HFFc6 (cell line): Measurements from ENCODE around the gene S1PR3. TPM values are rescaled to one million over a fixed set of nuclear protein-coding genes. Genes with fewer than 3 reads are reported as not detected.
A peak's percentile ranks its signal among the peaks of the same experiment; 100 is the strongest.

ENCODE experiments used
- DNase-seq: peaks from one replicate; pipeline ENCODE4 v3.0.0-alpha.2; 2018
- H3K27ac Mint-ChIP-seq: 2 replicates; pipeline ENCODE4 v1.8.0; 2020; ENCODE audit warnings: mild to moderate bottlenecking, mixed read lengths
- H3K27me3 Mint-ChIP-seq: 2 replicates; pipeline ENCODE4 v1.8.0; 2021; ENCODE audit warnings: mild to moderate bottlenecking, moderate library complexity, mixed read lengths; ENCODE audit not compliant: insufficient read depth
- H3K36me3 Mint-ChIP-seq: 2 replicates; pipeline ENCODE4 v1.8.0; 2021; ENCODE audit warnings: low read depth, mixed read lengths
- H3K4me1 Mint-ChIP-seq: 2 replicates; pipeline ENCODE4 v1.8.0; 2020; ENCODE audit warnings: low read depth, mixed read lengths
- H3K4me3 Mint-ChIP-seq: 2 replicates; pipeline ENCODE4 v1.8.0; 2020; ENCODE audit warnings: mild to moderate bottlenecking, moderate library complexity, mixed read lengths
- H3K9me3 Mint-ChIP-seq: 2 replicates; pipeline ENCODE4 v1.8.0; 2020; ENCODE audit warnings: mild to moderate bottlenecking, mixed read lengths
- total RNA-seq, 6 experiments: library from RNA; stranded (reverse); fragmentation: NEBNext Ultra II Directional; extraction: Animal tissue kit (Norgen Biotek cat#: 25700); gene quantifications; 2 replicates in 1 of 6; 3 replicates in 5 of 6; pipeline ENCODE4 v1.2.3, GENCODE V29; 2021
- TF ChIP-seq, protein P1 (sequence below): fragments of 200-600 bp; sonication (generic); IDR thresholded peaks from 2 replicates; pipeline ENCODE4 v1.5.0; 2021; ENCODE audit warnings: antibody characterized with exemption, mild to moderate bottlenecking

Gene S1PR3
- total RNA-seq, 6 experiments from 2014 or later: 15.1 to 27.7 (median 23.9) TPM

DNA sequence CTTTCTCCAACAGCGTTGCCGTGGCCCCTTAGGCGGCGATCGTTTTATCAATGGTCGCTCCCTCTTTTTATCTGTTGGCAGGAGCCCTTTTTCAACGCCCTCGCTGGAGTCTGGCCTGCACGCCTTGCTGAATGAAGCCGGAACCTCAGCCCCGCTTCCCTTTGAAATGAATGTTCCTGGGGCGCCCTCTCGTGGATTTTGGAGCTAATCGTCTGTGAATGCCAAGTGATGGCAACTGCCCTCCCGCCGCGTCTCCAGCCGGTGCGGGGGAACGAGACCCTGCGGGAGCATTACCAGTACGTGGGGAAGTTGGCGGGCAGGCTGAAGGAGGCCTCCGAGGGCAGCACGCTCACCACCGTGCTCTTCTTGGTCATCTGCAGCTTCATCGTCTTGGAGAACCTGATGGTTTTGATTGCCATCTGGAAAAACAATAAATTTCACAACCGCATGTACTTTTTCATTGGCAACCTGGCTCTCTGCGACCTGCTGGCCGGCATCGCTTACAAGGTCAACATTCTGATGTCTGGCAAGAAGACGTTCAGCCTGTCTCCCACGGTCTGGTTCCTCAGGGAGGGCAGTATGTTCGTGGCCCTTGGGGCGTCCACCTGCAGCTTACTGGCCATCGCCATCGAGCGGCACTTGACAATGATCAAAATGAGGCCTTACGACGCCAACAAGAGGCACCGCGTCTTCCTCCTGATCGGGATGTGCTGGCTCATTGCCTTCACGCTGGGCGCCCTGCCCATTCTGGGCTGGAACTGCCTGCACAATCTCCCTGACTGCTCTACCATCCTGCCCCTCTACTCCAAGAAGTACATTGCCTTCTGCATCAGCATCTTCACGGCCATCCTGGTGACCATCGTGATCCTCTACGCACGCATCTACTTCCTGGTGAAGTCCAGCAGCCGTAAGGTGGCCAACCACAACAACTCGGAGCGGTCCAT is 10.0 kb downstream of the S1PR3 start:
- H3K4me1 Mint-ChIP-seq: peaks cover 30% of the 10 kb centered on the region
- no peak overlapping the region for H3K4me3 Mint-ChIP-seq
- H3K27ac Mint-ChIP-seq: peak overlapping the region; percentile 48
- peaks cover 15% of the 10 kb centered on the region for H3K36me3 Mint-ChIP-seq
- TF ChIP-seq, protein P1, sequence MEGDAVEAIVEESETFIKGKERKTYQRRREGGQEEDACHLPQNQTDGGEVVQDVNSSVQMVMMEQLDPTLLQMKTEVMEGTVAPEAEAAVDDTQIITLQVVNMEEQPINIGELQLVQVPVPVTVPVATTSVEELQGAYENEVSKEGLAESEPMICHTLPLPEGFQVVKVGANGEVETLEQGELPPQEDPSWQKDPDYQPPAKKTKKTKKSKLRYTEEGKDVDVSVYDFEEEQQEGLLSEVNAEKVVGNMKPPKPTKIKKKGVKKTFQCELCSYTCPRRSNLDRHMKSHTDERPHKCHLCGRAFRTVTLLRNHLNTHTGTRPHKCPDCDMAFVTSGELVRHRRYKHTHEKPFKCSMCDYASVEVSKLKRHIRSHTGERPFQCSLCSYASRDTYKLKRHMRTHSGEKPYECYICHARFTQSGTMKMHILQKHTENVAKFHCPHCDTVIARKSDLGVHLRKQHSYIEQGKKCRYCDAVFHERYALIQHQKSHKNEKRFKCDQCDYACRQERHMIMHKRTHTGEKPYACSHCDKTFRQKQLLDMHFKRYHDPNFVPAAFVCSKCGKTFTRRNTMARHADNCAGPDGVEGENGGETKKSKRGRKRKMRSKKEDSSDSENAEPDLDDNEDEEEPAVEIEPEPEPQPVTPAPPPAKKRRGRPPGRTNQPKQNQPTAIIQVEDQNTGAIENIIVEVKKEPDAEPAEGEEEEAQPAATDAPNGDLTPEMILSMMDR: peak; percentile 90
- no peaks in the 10 kb centered on the region for H3K9me3 Mint-ChIP-seq
- no peaks in the 10 kb centered on the region; the same call in 1 of the 2 replicates for H3K27me3 Mint-ChIP-seq
- DNase-seq: peak; percentile 75

DNA sequence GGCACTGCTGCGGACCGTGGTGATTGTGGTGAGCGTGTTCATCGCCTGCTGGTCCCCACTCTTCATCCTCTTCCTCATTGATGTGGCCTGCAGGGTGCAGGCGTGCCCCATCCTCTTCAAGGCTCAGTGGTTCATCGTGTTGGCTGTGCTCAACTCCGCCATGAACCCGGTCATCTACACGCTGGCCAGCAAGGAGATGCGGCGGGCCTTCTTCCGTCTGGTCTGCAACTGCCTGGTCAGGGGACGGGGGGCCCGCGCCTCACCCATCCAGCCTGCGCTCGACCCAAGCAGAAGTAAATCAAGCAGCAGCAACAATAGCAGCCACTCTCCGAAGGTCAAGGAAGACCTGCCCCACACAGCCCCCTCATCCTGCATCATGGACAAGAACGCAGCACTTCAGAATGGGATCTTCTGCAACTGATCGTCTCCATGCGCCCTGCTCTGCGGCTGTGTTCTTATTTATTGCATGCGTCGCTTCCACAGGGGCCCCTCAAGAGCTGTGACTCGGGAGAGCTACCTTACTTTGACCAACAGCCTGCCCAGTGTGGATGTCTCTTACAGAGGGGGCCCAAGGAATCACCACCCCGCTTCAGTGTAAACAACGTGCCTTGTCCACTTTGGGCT is 10.8 kb downstream of the S1PR3 start:
- Mint-ChIP-seq H3K4me3 (no peak overlapping the region), H3K27ac (no peak overlapping the region), H3K9me3 (no peaks in the 10 kb centered on the region), H3K36me3 (peaks cover 15% of the 10 kb centered on the region), H3K27me3 (no peaks in the 10 kb centered on the region; the same call in 1 of the 2 replicates), H3K4me1 (peaks cover 29% of the 10 kb centered on the region)
- TF ChIP-seq, protein P1: no peak
- no peak for DNase-seq

DNA sequence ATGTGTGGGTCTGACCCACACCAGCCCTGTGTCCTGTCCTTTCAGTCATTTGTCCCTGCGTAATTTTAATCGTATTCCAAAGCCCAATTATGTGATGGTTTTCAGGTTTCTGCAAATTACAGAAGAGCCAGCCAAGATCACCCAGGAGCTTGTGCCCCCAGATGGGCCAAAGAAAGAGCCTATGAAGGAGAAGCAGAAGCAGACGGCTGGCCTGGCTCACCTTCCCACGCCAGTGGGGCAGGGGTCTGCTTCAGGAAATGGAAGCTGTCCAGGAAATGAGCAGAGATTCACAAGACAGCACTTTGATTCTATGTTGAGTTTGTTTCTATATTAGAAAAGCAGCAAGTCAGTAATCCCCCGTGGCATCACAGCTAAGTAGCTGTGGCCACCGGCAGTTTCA is 11.7 kb downstream of the S1PR3 start:
- Mint-ChIP-seq H3K4me3 (no peak overlapping the region), H3K9me3 (no peaks in the 10 kb centered on the region), H3K36me3 (peaks cover 15% of the 10 kb centered on the region), H3K27me3 (no peaks in the 10 kb centered on the region; the same call in 1 of the 2 replicates), H3K27ac (no peak overlapping the region), H3K4me1 (peaks cover 29% of the 10 kb centered on the region)
- DNase-seq: no peak
- TF ChIP-seq, protein P1: no peak

DNA sequence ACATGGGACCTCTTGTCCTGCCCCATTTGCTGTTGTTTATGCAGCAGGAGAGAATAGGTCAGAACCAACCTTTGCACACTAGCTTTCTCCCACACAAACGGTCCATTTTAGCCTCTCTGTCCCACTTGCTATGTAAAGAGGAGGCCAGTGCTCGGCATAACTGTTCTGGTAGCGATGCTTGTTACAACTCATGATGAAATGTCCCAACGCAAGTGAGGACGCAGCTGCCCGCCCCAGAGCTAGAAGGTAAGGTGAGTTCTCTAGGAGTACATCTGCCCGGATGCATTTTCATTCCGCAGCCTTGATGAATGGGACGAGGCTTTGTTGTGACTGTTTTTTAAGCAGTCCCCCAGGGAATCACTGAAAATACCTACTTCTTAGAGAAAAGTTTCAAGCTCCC is 14.1 kb downstream of the S1PR3 start:
- TF ChIP-seq, protein P1: no peak
- Mint-ChIP-seq H3K4me1 (peaks cover 17% of the 10 kb centered on the region), H3K4me3 (no peak overlapping the region), H3K27me3 (no peaks in the 10 kb centered on the region; the same call in 1 of the 2 replicates), H3K27ac (no peak overlapping the region), H3K9me3 (no peaks in the 10 kb centered on the region), H3K36me3 (peaks cover 15% of the 10 kb centered on the region)
- no peak for DNase-seq

DNA sequence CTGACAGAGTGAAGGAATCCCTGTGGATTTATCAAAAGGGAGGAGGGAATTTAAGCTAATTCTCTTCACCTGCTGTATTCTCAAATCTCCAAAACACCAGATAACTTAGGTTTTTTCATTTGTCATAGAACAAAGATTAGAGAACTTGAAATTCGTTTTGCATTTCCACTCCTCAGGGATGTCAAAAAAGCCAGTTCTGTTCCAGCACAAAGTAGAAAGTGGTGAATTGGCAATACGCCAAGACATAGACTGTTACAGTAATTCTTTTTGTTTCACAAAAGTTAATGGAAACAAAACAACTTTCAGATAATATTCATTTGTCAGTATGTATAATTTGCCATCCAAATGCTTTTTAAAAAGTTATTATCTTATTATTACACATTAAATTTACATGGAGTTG is 15.0 kb downstream of the S1PR3 start:
- TF ChIP-seq, protein P1: no peak
- Mint-ChIP-seq H3K9me3 (no peaks in the 10 kb centered on the region), H3K27ac (no peak overlapping the region), H3K27me3 (no peaks in the 10 kb centered on the region; the same call in 1 of the 2 replicates), H3K36me3 (peaks cover 15% of the 10 kb centered on the region), H3K4me1 (peaks cover 7% of the 10 kb centered on the region), H3K4me3 (no peak overlapping the region)
- DNase-seq: no peak
